Keratinocyte (primary cell): ENCODE measurements around the gene LOC128125822.

ENCODE experiments used
- DNase-seq: peaks from one replicate; pipeline ENCODE4 v3.0.0-alpha.2; 2011; ENCODE audit warnings: low read depth, missing footprints, low spot score
- FAIRE-seq: peaks from 2 replicates; lab custom pipeline; 2011; peaks lifted over from hg19 to GRCh38; lab: Jason Lieb, UNC
- H2AFZ ChIP-seq: 2 replicates; pipeline ENCODE4 v1.6.0; 2012; ENCODE audit warnings: low read length, control low read depth, inconsistent platforms; ENCODE audit not compliant: control insufficient read depth
- H3K27ac ChIP-seq: 2 replicates; pipeline ENCODE4 v1.5.1; 2011; ENCODE audit warnings: low read length; ENCODE audit not compliant: control insufficient read depth, insufficient read depth
- H3K27me3 ChIP-seq: 3 replicates; pipeline ENCODE4 v1.6.0; 2011; ENCODE audit warnings: low read length; ENCODE audit not compliant: control insufficient read depth, insufficient read depth; ENCODE audit errors: extremely low read depth
- H3K36me3 ChIP-seq, 2 experiments: 2 replicates in 1 of 2; 3 replicates in 1 of 2; pipeline ENCODE4 v1.5.1; 2011; ENCODE audit warnings: low read length in 2 of 2, mild to moderate bottlenecking in 1 of 2; ENCODE audit not compliant: control insufficient read depth in 2 of 2, insufficient read depth in 2 of 2; ENCODE audit errors: extremely low read depth in 1 of 2
- H3K4me1 ChIP-seq: 3 replicates; pipeline ENCODE4 v1.5.1; 2011; ENCODE audit warnings: low read length; ENCODE audit not compliant: control insufficient read depth, insufficient read depth; ENCODE audit errors: extremely low read depth
- H3K4me2 ChIP-seq: 3 replicates; pipeline ENCODE4 v1.6.0; 2011; ENCODE audit warnings: low read depth, low read length; ENCODE audit not compliant: control insufficient read depth, insufficient read depth; ENCODE audit errors: extremely low read depth
- H3K4me3 ChIP-seq, 3 experiments: fragments of 200-600 bp in 1 of 3; sonication (generic) in 1 of 3; 2 replicates in 2 of 3; 3 replicates in 1 of 3; pipeline ENCODE4 v1.5.1; 2011 to 2016; ENCODE audit warnings: low read length in 3 of 3, mild to moderate bottlenecking in 3 of 3, control low read depth in 2 of 3, inconsistent platforms in 1 of 3, low read depth in 1 of 3, mixed read lengths in 1 of 3, mixed run types in 1 of 3, moderate library complexity in 1 of 3; ENCODE audit not compliant: control insufficient read depth in 2 of 3, insufficient read depth in 2 of 3; ENCODE audit errors: extremely low read depth in 1 of 3
- H3K79me2 ChIP-seq: 2 replicates; pipeline ENCODE4 v1.6.0; 2012; ENCODE audit warnings: low read length; ENCODE audit not compliant: control insufficient read depth, insufficient read depth
- H3K9ac ChIP-seq: 3 replicates; pipeline ENCODE4 v1.6.0; 2011; ENCODE audit warnings: low read length; ENCODE audit not compliant: control insufficient read depth, insufficient read depth; ENCODE audit errors: extremely low read depth
- H3K9me1 ChIP-seq: 3 replicates; pipeline ENCODE4 v1.6.0; 2011; ENCODE audit warnings: low read length; ENCODE audit not compliant: control insufficient read depth, insufficient read depth; ENCODE audit errors: extremely low read depth
- H3K9me3 ChIP-seq: 2 replicates; pipeline ENCODE4 v1.5.1; 2012; ENCODE audit warnings: low read depth, low read length; ENCODE audit not compliant: control insufficient read depth
- H4K20me1 ChIP-seq: 3 replicates; pipeline ENCODE4 v1.6.0; 2011; ENCODE audit warnings: low read length; ENCODE audit not compliant: control insufficient read depth, insufficient read depth; ENCODE audit errors: extremely low read depth
- CTCF ChIP-seq, 3 experiments: IDR thresholded peaks in 1 of 3; conservative IDR thresholded peaks in 1 of 3; optimal IDR thresholded peaks in 1 of 3; 2 replicates in 2 of 3; 3 replicates in 1 of 3; pipeline versions ENCODE3 to v1.5.1; 2011; ENCODE audit warnings: low read length in 3 of 3, mild to moderate bottlenecking in 3 of 3, moderate library complexity in 2 of 3, control low read depth in 1 of 3, inconsistent platforms in 1 of 3; ENCODE audit not compliant: insufficient read depth in 2 of 3; ENCODE audit errors: extremely low read depth in 1 of 3
- EZH2 ChIP-seq: IDR thresholded peaks from one replicate; pipeline ENCODE4 v1.6.1; 2012; ENCODE audit warnings: inconsistent platforms, mild to moderate bottlenecking, low read length, moderate library complexity
- dilution Hi-C: fragments of 300-500 bp; cut with MboI; formaldehyde crosslinking; loops from one replicate; pipeline ENCODE4 v1.7.0; 2020; ENCODE audit warnings: low sequenced_read_pairs; ENCODE audit not compliant: extremely low pct_ligation_motif_present

Gene LOC128125822

DNA sequence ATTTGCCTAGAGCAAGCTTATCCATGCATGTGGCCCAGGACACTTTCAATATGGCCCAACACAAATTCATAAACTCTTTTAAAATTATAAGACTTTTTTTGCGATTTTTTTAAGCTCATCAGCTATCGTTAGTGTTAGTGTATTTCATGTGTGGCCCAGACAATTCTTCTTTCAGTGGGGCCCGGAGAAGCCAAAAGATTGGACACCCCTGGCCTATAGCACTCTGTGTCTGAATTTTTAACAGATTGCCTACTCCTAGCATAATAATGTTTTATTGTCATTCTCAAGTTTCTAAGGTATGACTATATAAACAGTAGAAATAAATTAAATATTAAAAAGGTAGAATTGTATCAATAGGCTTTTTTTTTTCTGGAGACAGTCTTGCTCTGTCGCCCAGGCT is 48.6 kb upstream of the LOC128125822 start:
- FAIRE-seq (no peak), DNase-seq (no peak)
- no peaks in the 10 kb centered on the region for H3K79me2 ChIP-seq
- no peaks in the 10 kb centered on the region for H3K27me3 ChIP-seq
- H4K20me1 ChIP-seq, result no peaks in the 10 kb centered on the region
- no peaks in the 10 kb centered on the region for H3K36me3 ChIP-seq
- peaks cover 33% of the 10 kb centered on the region for H3K4me1 ChIP-seq
- H3K4me2 ChIP-seq, result no peak overlapping the region
- TF ChIP-seq CTCF (optimal IDR thresholded peaks at IDR 0.05 in 1 of 3, IDR thresholded peaks at IDR 0.05 in 1 of 3, conservative IDR thresholded peaks at IDR 0.05 in 1 of 3; ENCODE audit: extremely low read depth in 1 of 3, insufficient read depth in 2 of 3, low read length in 3 of 3) (no peak), EZH2 (no peak)
- H2AFZ ChIP-seq, result no peak overlapping the region
- H3K4me3 ChIP-seq, result no peak overlapping the region
- no peaks in the 10 kb centered on the region for H3K9me1 ChIP-seq
- no peak overlapping the region for H3K27ac ChIP-seq
- no peak overlapping the region for H3K9ac ChIP-seq
- dilution Hi-C loops, result no loop called here
- H3K9me3 ChIP-seq, result no peaks in the 10 kb centered on the region

GRCh38 chr6:63525186-63525878 is 46.9 kb upstream of the LOC128125822 start:
- FAIRE-seq (no peak), DNase-seq (no peak)
- H4K20me1 ChIP-seq, result no peaks in the 10 kb centered on the region
- no peaks in the 10 kb centered on the region for H3K9me3 ChIP-seq
- no peaks in the 10 kb centered on the region for H3K27me3 ChIP-seq
- no peaks in the 10 kb centered on the region for H3K36me3 ChIP-seq
- H2AFZ ChIP-seq, result no peak overlapping the region
- no peaks in the 10 kb centered on the region for H3K79me2 ChIP-seq
- H3K9ac ChIP-seq, result no peak overlapping the region
- H3K9me1 ChIP-seq, result no peaks in the 10 kb centered on the region
- TF ChIP-seq EZH2, result no peak
- no peak for TF ChIP-seq CTCF (optimal IDR thresholded peaks at IDR 0.05 in 1 of 3, IDR thresholded peaks at IDR 0.05 in 1 of 3, conservative IDR thresholded peaks at IDR 0.05 in 1 of 3; ENCODE audit: extremely low read depth in 1 of 3, insufficient read depth in 2 of 3, low read length in 3 of 3)
- dilution Hi-C loops, result no loop called here
- no peak overlapping the region for H3K4me3 ChIP-seq
- H3K4me1 ChIP-seq, result peaks cover 38% of the 10 kb centered on the region
- H3K27ac ChIP-seq, result no peak overlapping the region
- no peak overlapping the region for H3K4me2 ChIP-seq
